OCI-M2 (cell line): ENCODE measurements around the gene TAS2R38.
"Not testable (repeated sequence)": the region's sequence is repeated elsewhere in the genome, so short reads cannot be mapped to it uniquely, and the experiment has no call there.

Source experiments
- DNase-seq: peaks from one replicate; lab custom pipeline; 2025; ENCODE audit not compliant: unreplicated experiment; lab: John Stamatoyannopoulos, UW

Gene TAS2R38

DNA sequence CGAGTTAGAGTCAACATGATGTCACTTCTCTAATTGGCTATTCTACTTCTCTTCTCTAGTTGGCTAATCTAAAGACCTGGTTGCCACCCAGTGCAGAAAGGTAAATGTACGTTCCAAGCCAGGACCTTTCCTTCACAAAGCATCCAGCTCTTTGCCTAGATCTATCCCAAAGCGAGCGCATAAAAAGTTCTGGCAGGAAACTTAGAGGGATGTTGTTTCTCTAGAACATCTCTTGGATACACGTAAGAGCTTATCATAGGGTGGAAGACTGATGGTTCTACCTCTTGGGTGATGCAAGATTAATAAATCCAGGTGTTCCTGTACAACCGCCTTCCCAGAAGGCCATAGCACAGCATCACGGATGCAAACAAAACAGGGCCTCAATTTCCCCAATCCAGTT lies at the start of gene TAS2R38:
TSS of gene TAS2R38 (minus strand) at position 101 of the 400 bp plus-strand sequence. CDS start at position 17, 84 bp downstream.
- no peak for DNase-seq

DNA sequence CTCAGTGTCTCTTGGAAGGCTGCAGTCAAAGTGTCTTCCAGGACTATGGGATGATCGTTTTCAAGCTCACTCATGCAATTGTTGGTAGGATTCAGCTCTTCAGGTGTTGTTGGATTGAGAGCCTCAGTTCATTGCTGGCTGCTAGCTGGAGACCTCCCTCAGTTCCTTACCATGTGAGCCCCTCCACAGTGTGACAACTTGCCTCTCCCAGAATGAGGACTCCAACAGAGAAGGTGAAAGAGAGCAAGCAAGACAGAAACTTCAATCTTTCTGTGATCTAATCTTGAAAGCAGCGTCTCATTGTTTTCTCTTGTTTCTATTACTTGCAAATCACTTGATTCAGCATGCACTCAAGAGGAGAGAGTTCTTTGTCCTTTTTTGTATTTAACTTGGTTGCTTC lies 44.6 kb upstream of the TAS2R38 start:
- no peak for DNase-seq

DNA sequence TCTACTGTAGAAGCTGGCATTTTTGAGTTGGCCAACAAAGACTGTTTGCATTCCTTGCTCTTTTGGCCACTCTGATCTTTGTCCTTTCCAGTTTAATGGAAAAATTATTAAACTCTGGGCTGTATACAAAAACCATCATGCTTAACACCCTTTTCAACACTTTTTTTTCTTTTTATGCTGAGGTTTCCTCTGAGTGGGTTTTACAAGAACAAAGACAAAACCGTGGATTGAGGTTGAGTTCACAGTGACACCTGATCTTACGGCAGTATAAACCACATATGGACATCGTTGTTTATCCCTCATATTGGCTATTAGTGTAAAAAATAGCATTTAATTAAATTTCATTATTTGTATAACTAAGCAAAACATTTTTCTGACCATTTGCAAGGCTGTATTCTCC lies 43.9 kb upstream of the TAS2R38 start:
- DNase-seq: no peak

DNA sequence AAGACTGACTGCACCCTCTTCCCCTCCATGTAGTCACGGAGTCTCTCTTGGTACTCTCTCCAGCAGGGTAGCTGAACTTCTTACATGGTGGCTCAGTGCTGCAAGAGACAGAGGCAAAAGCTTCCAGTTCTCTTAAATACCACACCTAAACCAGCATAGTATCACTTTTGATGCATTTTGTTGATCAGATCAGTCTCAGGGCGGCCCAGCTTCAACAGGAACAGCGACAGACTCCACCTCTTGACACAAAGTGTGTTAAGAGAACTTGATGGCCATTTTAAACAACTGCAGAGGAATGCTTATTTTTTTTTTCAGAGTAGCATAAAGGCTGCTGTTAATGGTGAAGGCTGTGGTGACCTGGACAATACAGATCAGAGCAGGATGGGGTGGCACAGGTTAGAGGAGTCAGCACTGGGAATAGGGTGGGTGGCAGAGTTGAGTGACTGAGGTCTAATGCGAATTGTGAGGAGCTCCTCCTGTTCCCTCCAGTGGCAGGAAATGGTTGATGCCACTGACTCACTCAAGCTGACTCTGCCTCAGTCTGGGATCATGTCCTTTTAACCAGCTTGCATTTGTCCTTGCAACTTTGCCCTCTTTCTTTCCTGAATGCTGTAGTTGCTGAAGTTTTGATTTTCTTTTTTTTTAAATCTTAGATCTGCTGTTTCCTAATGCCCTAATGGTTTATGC lies 39.4 kb upstream of the TAS2R38 start:
- no peak for DNase-seq

DNA sequence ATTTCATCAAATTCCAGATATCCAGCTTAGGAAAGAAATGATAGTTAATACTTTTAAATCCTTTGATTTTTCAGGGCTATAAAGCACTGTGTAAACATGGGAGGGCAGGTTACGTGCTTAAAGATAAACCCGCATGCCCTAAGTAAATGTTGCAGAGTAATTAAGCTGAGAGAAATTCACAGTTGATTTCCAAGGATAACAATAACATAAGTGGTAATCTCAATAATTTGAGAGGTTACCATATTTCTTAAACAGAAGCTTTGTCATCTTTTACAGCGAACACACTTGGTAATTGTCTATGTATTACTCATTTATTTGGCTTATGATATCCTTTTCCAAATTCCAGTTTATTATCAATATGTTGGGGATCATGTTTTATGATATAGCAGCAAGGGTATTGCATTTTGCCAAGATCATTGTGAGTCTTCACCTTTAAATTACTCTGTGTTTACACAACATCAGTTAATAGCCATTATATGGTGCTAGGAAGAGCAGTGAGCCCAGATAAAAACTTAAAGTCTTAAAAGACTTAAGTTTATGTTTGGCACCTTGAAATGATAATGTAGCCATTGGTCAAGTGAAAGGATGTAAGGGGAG lies 37.5 kb upstream of the TAS2R38 start:
- DNase-seq: no peak

DNA sequence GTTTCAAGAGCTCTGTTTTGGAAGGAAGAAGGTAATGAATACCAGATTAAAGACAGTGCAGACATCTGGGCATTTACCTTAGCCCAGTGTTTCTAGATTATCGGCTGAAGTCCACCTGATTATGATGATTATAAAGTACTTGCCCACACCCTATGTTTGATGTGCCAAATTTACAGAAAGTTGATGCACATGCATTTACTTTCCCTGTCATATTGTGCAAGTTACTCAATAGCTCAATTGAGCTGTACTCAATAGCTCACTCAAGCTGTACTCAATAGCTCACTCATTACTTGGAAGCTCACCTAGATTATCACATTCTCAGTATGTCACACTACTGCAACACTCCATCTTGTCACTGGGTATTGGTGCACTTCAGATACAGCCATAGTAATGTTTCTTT lies 35.6 kb upstream of the TAS2R38 start:
- no peak for DNase-seq

DNA sequence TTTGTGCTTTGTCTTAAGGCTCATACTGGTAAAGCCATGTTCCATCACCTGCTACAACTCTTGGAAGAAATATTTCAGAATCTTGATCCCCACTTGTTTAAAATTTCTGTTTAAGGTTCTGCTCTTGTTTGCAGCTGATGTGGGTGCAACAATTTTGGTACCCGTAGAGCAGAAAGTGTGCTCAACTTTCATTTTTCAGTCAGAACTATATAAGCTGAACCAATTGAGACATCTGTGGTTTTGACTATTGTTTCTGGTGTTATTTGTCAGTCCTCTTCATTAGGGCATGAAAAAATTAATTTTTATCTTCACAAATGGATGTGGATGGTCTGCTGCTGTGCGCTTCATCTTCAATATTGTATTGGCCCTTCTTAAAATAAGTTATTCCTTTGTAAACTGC lies 33.0 kb upstream of the TAS2R38 start:
- DNase-seq: no peak

DNA sequence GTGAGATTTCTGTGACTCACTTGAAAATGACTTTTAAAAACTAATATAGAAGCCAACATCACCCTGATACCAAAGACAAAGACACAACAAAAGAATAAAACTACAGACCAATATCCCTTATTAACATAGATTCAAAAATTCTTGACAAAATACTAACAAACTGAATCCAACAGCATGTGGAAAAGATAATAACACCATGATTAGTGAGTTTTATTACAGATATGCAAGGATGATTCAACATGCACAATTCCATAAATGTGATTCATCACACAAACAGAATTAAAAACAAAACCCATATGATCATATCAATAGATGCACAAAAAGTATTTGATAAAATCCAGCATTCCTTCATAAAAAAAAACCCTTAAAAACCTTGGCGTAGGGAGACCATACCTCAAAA lies 28.6 kb upstream of the TAS2R38 start:
- DNase-seq: no peak

DNA sequence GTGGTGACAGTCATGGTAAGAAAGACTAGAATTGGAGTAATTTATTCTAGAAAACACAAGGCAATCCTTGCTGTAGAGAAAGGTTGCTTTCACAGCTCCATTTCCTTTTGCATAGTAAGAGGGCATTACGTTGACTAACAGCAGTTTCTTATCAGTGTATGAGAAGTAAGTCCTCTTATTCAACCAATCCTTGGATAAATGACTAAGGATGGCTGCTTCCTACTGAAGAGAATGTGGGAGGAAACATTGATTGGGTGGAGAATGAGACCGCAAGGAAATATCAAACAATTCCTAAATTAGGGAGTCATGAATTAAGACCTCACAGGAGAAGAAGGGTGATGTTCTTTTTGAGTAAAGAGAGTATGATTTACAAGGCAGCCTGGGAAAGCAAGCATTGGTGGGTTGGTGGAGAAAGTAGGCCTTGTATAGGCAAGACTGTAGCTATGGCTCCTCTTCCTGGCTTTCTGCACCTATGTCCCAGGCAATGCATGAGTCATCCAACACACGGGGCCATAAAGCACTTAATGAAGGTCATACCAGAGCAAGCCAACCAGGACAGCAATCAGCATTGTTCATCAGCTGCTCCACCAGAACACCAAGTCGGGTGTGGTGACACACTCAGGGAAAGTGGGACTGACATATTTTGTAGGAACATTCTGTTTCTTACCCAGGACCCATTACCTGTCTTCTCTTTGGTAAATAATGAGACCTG lies 27.7 kb upstream of the TAS2R38 start:
- no peak for DNase-seq

DNA sequence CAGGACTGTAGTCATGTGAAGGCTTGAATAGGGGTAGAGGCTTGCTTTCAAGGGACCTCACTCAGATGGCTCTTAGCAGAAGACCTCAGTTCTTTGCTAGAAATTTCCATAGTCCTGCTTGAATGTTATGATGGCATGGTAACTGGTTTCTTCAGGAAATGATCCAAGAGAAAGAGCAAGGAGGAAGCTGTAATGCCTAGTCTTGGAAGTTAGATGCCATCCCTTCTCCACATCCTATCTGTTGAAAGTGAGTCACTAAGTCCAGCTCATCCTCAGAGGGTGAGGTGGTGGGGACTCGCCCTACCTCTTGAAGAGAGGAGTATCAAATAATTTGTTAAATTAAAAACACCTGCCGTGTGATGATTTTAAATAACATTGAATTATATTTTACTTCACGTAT lies 26.7 kb upstream of the TAS2R38 start:
- DNase-seq: no peak

DNA sequence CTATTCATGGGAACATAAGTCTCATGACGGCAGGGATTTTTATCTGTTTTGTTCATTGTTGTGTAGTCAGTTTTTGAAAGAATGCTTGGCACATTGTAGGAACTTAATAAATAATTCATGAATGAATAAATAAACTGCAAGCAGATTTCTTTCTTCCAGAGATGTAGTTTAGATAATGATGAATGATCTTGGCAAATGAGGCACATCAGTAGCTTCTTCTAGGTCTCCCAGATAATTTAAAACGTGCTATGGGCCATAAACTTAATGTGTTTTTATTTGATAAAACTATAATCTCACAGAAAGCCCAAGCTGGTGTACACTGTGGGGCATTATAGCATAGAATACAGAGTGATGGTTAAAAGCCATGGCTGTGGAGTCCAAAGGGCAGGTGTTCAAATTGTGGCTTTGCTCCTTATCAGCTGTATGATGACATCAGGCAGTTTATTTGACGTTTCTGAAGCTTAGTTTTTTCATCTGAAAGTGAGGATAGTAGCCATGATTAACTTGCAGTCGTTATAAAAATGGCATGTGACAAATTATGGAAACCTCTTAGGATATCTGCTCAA lies 25.6 kb upstream of the TAS2R38 start:
- DNase-seq: no peak

DNA sequence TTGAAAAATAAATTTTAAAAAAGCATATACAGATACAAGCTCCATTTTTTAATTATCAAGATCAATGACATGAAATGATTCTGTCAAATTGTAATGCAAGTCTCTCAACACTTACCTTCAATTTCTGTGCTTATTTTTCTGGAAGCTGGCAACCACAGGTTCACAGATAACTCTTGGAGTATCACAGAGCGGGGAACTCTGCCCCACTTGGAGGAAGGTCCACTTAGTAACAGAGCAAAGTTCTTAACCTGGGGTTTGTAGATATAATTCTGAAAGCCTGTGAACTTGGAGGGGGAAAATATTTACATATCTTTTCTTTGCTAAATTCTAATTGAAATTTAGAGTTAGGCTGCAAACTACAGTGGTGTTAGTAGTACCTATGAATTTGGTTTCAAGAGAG lies 19.8 kb upstream of the TAS2R38 start:
- DNase-seq: no peak

DNA sequence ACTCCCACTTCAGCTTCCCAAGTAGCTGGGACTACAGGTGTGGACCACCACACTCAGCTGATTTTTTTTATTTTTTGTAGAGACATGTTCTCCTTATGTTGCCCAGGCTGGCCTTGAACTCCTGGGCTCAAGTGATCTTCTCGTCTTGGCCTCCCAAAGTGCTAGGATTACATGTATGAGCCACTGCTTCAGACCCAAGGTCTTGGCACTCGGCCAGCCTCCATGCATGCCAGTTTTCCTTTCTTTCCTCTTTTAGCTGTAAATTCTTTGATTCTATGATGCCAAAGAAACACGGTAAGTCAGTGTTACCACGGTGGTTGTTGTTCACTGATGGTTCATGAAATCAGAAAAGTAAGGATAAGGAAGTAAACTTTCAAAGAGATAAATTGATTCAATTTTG lies 19.1 kb upstream of the TAS2R38 start:
- no peak for DNase-seq

DNA sequence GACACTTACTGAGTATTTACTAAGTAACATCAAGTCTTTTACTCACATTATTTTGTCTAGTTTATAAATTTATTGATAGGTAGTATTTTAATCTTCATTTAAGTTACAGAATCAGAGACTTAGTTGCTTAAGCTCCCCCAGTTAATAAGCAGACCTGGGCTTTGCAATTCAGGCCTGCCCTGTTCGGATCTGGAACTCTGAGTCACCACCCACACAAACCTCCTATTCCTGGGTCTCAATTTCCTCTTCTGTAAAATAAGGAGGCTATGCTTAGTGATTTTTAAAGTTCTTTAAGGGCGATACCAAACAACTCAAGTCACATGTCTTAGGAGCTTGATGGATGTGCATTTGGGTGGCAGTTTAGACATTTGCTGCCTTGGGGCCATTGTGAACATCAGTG lies 18.6 kb upstream of the TAS2R38 start:
- no peak for DNase-seq

DNA sequence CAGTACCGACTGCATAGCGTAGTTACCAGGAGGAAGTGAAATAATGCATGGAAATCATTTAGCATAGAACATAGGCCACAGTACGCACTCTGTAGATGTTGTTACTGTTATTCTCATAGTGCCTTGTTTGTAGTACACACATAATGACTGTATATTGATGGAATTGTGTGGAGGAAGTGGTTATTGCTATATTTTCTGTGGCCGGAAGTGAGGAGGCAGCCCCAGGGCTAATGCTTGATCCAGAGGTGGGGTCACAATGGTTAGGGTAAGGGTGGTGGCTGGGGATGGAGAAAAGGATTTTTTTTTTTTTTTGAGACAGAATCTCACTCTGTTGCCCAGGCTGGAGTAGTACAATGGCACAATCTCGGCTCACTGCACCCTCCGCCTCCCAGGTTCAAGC lies 17.6 kb upstream of the TAS2R38 start:
- no peak for DNase-seq

DNA sequence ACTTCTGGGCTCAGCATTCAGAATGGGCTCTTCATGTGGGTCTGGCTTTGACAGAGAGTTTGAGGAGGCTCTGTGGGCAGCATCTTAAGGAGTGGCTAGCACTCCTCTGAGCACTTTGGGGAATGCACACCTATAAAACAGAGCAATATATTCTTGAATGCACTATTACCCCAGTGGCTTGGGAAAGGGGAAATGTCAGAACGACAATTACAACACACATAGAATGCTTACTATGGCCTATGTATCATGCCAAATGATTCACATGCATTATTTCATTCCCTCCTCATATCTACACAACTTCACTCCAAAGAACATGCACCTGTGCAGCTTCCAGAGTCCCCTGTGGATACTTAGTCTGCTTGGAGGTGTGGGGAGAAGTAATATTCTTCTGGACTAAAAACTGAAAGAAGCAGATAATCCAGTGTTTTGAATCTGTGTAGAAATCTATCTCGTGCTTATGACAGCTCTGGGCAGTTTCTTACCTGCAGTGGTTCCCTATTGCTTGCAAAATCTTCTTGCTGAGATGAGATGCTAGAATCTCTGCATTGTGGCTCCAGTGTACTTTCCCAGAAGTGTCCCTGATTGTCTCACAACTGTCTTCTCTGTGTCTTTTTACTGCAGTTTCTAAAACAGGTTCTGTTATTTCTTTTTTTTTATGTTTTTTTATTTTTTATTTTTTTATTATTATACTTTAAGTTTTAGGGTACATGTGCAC lies 16.6 kb upstream of the TAS2R38 start:
- DNase-seq: no peak

DNA sequence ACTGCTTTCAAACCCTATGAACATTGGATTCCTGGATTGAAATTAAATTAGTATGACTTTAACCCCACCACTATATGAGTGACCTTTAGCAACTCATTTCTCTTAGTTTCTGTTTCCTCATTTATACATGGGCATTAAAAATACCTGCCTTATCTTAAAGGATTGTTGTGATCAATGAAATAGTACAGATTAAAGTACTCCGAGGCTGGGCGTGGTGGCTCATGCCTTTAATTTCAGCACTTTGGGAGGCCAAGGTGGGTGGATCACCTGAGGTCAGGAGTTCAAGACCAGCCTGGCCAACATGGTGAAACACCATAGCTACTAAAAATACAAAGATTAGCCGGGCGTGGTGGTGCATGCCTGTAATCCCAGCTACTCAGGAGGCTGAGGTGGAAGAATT lies 14.2 kb upstream of the TAS2R38 start:
- DNase-seq: not testable (repeated sequence)

DNA sequence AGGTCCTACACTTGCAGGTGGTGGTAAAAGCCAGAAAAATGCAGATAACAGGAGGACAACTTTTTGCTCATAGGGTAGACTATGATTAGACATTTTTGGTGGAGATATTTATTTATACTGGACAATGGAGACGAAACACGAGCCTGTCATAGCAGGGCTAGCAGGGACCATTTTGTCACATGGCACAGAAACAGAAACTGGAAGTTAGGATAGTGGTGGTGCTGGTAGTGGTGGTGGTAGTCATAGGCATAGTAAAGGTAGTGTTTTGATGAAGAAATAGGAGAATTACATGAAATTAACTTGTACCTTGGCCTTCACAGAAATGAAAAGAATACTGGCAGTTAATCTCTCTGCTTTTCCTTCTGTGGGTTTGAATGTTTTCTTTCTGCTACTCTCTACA lies 13.3 kb upstream of the TAS2R38 start:
- no peak for DNase-seq

DNA sequence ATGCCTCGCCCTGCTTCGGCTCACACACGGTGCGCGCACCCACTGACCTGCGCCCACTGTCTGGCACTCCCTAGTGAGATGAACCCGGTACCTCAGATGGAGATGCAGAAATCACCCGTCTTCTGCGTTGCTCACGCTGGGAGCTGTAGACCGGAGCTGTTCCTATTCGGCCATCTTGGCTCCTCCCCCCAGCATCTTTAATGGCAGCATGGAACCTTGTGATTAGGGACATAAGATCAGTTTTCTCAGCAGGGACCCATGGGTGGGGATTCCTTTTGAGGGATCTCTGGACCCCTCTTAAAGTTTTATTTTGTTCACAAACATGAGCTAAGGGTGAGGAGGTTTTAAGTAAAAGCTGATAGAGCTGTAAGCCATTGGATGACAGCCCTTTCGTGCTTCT lies 12.4 kb upstream of the TAS2R38 start:
- not testable (repeated sequence) for DNase-seq

DNA sequence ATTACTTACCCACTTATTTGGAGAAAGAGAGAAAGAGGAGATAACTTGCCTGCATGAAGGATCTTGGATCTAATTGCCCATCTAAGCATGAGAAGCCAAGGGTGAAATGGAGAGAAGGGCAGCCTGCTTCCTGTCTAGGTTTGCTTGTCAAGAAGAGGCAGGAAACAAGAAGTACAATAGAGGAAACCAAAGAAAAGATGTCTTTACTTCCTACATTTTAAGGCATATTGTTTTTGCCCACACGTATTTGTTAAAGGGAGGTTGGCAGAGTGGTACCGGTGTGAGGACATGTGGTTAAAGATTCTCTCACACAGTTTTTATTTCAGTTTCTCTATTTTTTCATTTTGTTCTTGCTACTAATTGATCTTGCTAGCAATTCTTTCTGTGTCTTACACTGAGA lies 6.0 kb upstream of the TAS2R38 start:
- DNase-seq: no peak

DNA sequence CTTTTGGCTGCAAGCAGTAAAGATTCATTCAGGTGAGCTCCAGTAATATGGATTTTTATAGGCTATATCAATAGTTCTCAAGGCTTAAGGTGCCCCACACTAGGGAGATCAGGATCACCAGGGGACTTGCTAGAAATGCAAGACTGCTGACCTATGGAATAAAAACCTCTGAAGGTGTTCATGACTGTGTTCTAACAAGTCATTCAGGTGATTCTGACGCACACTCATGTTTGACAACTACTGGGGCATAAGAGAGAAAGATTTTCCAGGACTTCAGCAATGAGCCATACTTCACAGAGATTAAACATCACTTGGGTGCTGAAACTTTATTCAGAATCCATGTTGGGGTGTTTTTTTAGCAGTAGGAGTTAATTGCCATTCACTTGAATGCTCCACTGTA lies 4.8 kb upstream of the TAS2R38 start:
- DNase-seq: no peak
